HepG2 (cell line): Measurements from ENCODE around the gene CTNNA1. TPM values are rescaled to one million over a fixed set of nuclear protein-coding genes. Genes with fewer than 3 reads are reported as not detected.
A peak's percentile ranks its signal among the peaks of the same experiment; 100 is the strongest.

Source experiments
- ATAC-seq: fragments of 200-7000 bp; cut with Tn5 transposase; 3 replicates; pipeline ENCODE4 v1.9.1; 2020; ENCODE audit warnings: mild to moderate bottlenecking, moderate library complexity
- BruUV-seq: library from RNA; stranded (reverse); fragments of 400-500 nt; replicated peaks from 2 replicates; lab custom pipeline; 2021; lab: Mats Ljungman, UMichigan
- CTCF ChIA-PET: fragments of 300-600 bp; formaldehyde crosslinking; extraction: SDS; loops from one replicate; lab custom pipeline; 2021; ENCODE audit warnings: low total read pairs, inconsistent platforms, low intra/inter-chr PET ratio; lab: Yijun Ruan, JAX
- POLR2A ChIA-PET: fragments of 350-600 bp; sonication (Branson Sonifier 250); formaldehyde crosslinking; loops from one replicate; lab custom pipeline; 2020; ENCODE audit warnings: antibody characterized with exemption, inconsistent platforms; lab: Yijun Ruan, JAX
- DNase-seq: peaks from one replicate; pipeline ENCODE4 v3.0.0-alpha.2; 2015; ENCODE audit warnings: low spot score
- FAIRE-seq: peaks from 3 replicates; lab custom pipeline; 2011; peaks lifted over from hg19 to GRCh38; lab: Jason Lieb, UNC
- H2AFZ ChIP-seq: one replicate; pipeline ENCODE4 v1.6.1; 2011; ENCODE audit warnings: low read length, inconsistent platforms
- H3K27ac ChIP-seq: fragments of 300-600 bp; 3 replicates; pipeline ENCODE4 v1.8.0; 2011; ENCODE audit warnings: mixed run types, mild to moderate bottlenecking, mixed read lengths, low read length, inconsistent platforms; ENCODE audit not compliant: insufficient read depth; ENCODE audit errors: extremely low read length
- H3K27me3 ChIP-seq, 2 experiments: fragments of 200-600 bp in 1 of 2; 2 replicates in 1 of 2; 3 replicates in 1 of 2; pipeline versions ENCODE4 v1.6.0 to v1.8.0; 2011; ENCODE audit warnings: low read length in 2 of 2, mild to moderate bottlenecking in 2 of 2, moderate library complexity in 2 of 2, inconsistent platforms in 1 of 2; ENCODE audit not compliant: insufficient read depth in 2 of 2, control insufficient read depth in 1 of 2
- H3K36me3 ChIP-seq, 2 experiments: fragments of 200-600 bp in 1 of 2; replicated peaks in 1 of 2; 2 replicates in 1 of 2; 3 replicates in 1 of 2; pipeline versions ENCODE4 v1.5.1 to v1.8.0; 2011; ENCODE audit warnings: low read length in 2 of 2, inconsistent platforms in 1 of 2; ENCODE audit not compliant: insufficient read depth in 2 of 2, control insufficient read depth in 1 of 2
- H3K4me1 ChIP-seq: 2 replicates; pipeline ENCODE4 v1.5.1; 2012; ENCODE audit warnings: low read length, inconsistent platforms; ENCODE audit not compliant: insufficient read depth
- H3K4me2 ChIP-seq: 2 replicates; pipeline ENCODE4 v1.6.0; 2011; ENCODE audit warnings: low read depth, low read length, inconsistent platforms
- H3K4me3 ChIP-seq, 3 experiments: fragments of 200-600 bp in 1 of 3; sonication (generic), shearing (Covaris generic) in 1 of 3; replicated peaks in 1 of 3; 2 replicates each; pipeline ENCODE4 v1.5.1; 2011 to 2016; ENCODE audit warnings: low read length in 3 of 3, inconsistent platforms in 2 of 3, low read depth in 2 of 3, mild to moderate bottlenecking in 2 of 3, control low read depth in 1 of 3, mixed read lengths in 1 of 3; ENCODE audit not compliant: insufficient read depth in 1 of 3
- H3K79me2 ChIP-seq: one replicate; pipeline ENCODE4 v1.6.1; 2011; ENCODE audit warnings: low read length, inconsistent platforms; ENCODE audit not compliant: insufficient read depth
- H3K9ac ChIP-seq: 2 replicates; pipeline ENCODE4 v1.6.0; 2011; ENCODE audit warnings: mild to moderate bottlenecking, low read depth, low read length, inconsistent platforms; ENCODE audit not compliant: insufficient read depth
- H3K9me3 ChIP-seq: 2 replicates; pipeline ENCODE4 v1.5.1; 2012; ENCODE audit warnings: mild to moderate bottlenecking, low read length
- H4K20me1 ChIP-seq: 2 replicates; pipeline ENCODE4 v1.6.0; 2011; ENCODE audit warnings: inconsistent platforms, mild to moderate bottlenecking, low read length, moderate library complexity; ENCODE audit not compliant: insufficient read depth
- HMG20B ChIP-seq: conservative IDR thresholded peaks from 2 replicates; pipeline ENCODE4 v1.6.1; 2016; ENCODE audit warnings: missing genetic modification reagents, missing compliant biosample characterization
- PRDM10 ChIP-seq: sonication (generic); formaldehyde crosslinking; IDR thresholded peaks from 2 replicates; pipeline ENCODE4 v1.4.0; 2020; ENCODE audit warnings: low read depth, missing genetic modification reagents
- SNAPC2 ChIP-seq: sonication (generic); formaldehyde crosslinking; IDR thresholded peaks from 2 replicates; pipeline ENCODE4 v1.8.1; 2022; ENCODE audit warnings: mild to moderate bottlenecking, missing genetic modification reagents
- STAT6 ChIP-seq: sonication (generic); formaldehyde crosslinking; IDR thresholded peaks from 2 replicates; pipeline ENCODE4 v1.4.0; 2020; ENCODE audit warnings: missing genetic modification reagents, mild to moderate bottlenecking, borderline replicate concordance
- ZBTB38 ChIP-seq: sonication (generic); formaldehyde crosslinking; IDR thresholded peaks from 2 replicates; pipeline ENCODE4 v1.5.1; 2020; ENCODE audit warnings: mild to moderate bottlenecking, missing genetic modification reagents
- ZNF496 ChIP-seq: sonication (generic); formaldehyde crosslinking; IDR thresholded peaks from 2 replicates; pipeline ENCODE4 v1.8.1; 2023; ENCODE audit warnings: mild to moderate bottlenecking, moderate library complexity, missing genetic modification reagents; ENCODE audit not compliant: insufficient replicate concordance
- ZNF629 ChIP-seq: sonication (generic); formaldehyde crosslinking; conservative IDR thresholded peaks from 2 replicates; pipeline ENCODE4 v1.5.0; 2020; ENCODE audit warnings: missing genetic modification reagents
- WGBS: methylation state at CpG from one replicate; pipeline ENCODE4 v1.1.6; 2017; ENCODE audit warnings: low lambda C conversion rate; 5-methylcytosine and 5-hydroxymethylcytosine counted together
- in situ Hi-C: cut with HindIII; loops from 2 replicates; pipeline ENCODE4 v1.10.0; 2017; ENCODE audit warnings: low pct_unique_long_range_greater_than_20kb; ENCODE audit not compliant: extremely low pct_ligation_motif_present
- intact Hi-C: fragments of 100-400 bp; cut with micrococcal nuclease; formaldehyde crosslinking; loops from one replicate; pipeline ENCODE4 v1.10.0; 2022; ENCODE audit not compliant: unreplicated experiment
- polyA plus RNA-seq, 8 experiments: library from polyadenylated mRNA; depleted of rRNA in 3 of 8; stranded (reverse) in 7 of 8; unstranded in 1 of 8; fragments of >200 nt; fragmentation: Illumina TruSeq in 4 of 8; extraction: Trizol in 4 of 8; gene quantifications; 2 replicates each; pipeline versions ENCODE4 v1.2.1 to v1.2.3, GENCODE V29; 2011 to 2016; ENCODE audit warnings: low read depth in 4 of 8, missing spikeins in 1 of 8, mixed read lengths in 1 of 8; ENCODE audit not compliant: insufficient read depth in 1 of 8
- total RNA-seq, 5 experiments: library from RNA; depleted of rRNA; stranded (reverse); fragments of >200 nt; fragmentation: Illumina TruSeq; extraction: Trizol; gene quantifications; 2 replicates each; pipeline ENCODE4 v1.2.3, GENCODE V29; 2016; ENCODE audit warnings: low read depth in 1 of 5

Gene CTNNA1
- total and polyA plus RNA-seq, 2 of the 13 experiments (the other 11 are each of a cell fraction or from before 2014, with no cell fraction given): 66.8 to 162 TPM

- Histone ChIP-seq H3K4me3 (no peak overlapping the region), H2AFZ (no peak overlapping the region), H4K20me1 (no peaks in the 10 kb centered on the region), H3K36me3 (no peaks in the 10 kb centered on the region), H3K4me2 (no peak overlapping the region), H3K79me2 (no peaks in the 10 kb centered on the region), H3K4me1 (peaks cover 69% of the 10 kb centered on the region), H3K27ac (no peak overlapping the region), H3K9me3 (no peaks in the 10 kb centered on the region), H3K9ac (no peak overlapping the region), H3K27me3 (no peaks in the 10 kb centered on the region)
- TF ChIP-seq STAT6 (CRISPR knock-in tag): no peak
- no peak for TF ChIP-seq PRDM10 (CRISPR knock-in tag)
- TF ChIP-seq ZNF496 (CRISPR knock-in tag): no peak
- TF ChIP-seq HMG20B (CRISPR knock-in tag): no peak
- no peak for TF ChIP-seq ZBTB38 (CRISPR knock-in tag)
- TF ChIP-seq SNAPC2 (CRISPR knock-in tag): no peak
- peak; percentile 63 for TF ChIP-seq ZNF629 (CRISPR knock-in tag)
- FAIRE-seq: no peak
- POLR2A ChIA-PET: no interaction called here
- WGBS: 96% methylated on average over 10 of the region's 10 CpGs
- intact Hi-C loops: no loop called here
- BruUV-seq: no TSS peak
- DNase-seq: no peak
- ATAC-seq: no peak
- CTCF ChIA-PET: no interaction called here
- in situ Hi-C loops: loop anchor here (25.0 kb wide), 1 partner anchor 296 kb away; no protein-coding TSS in a partner anchor
Measured at GRCh38 chr5:138966236-138966985, 213.2 kb downstream of the CTNNA1 start.
